Measurements from ENCODE around the gene WDR90.

- TF ChIP-seq CTCF (IDR thresholded peaks at IDR 0.05) = no peak
- no peak for TF ChIP-seq POLR2A (IDR thresholded peaks at IDR 0.05)
Measured at GRCh38 chr16:654034-654433, 4.9 kb downstream of the WDR90 start.
